Panc1 (cell line): ENCODE measurements around the gene TRIM10. TPM values are rescaled to one million over a fixed set of nuclear protein-coding genes. Genes with fewer than 3 reads are reported as not detected.
A peak's percentile ranks its signal among the peaks of the same experiment; 100 is the strongest.

Experiments used
- ATAC-seq: fragments of 200-7000 bp; cut with Tn5 transposase; 2 replicates; pipeline ENCODE4 v1.9.1; 2020; ENCODE audit warnings: mild to moderate bottlenecking, moderate library complexity
- BruUV-seq: library from RNA; stranded (reverse); fragments of 400-500 nt; replicated peaks from 2 replicates; lab custom pipeline; 2021; lab: Mats Ljungman, UMichigan
- CTCF ChIA-PET: fragments of 300-600 bp; sonication (Branson Sonifier 250); formaldehyde crosslinking; loops from one replicate; lab custom pipeline; 2022; ENCODE audit warnings: antibody characterized with exemption; lab: Charles Lee
- POLR2A ChIA-PET: fragments of 300-600 bp; sonication (Branson Sonifier 250); formaldehyde crosslinking; loops from one replicate; lab custom pipeline; 2022; ENCODE audit warnings: antibody characterized with exemption; lab: Charles Lee
- DNase-seq: peaks from one replicate; pipeline ENCODE4 v3.0.0-alpha.2; 2010; ENCODE audit warnings: low read depth, low spot score
- H3K27ac ChIP-seq: 2 replicates; pipeline ENCODE4 v1.5.1; 2011; ENCODE audit warnings: mild to moderate bottlenecking, low read length, inconsistent platforms
- H3K27me3 ChIP-seq: fragments of 200-500 bp; sonication (Bioruptor generic); 2 replicates; pipeline ENCODE4 v1.6.0; 2014; ENCODE audit warnings: low read length, inconsistent platforms; ENCODE audit not compliant: control insufficient read depth, insufficient read depth
- H3K36me3 ChIP-seq: fragments of 200-500 bp; sonication (Bioruptor generic); 2 replicates; pipeline ENCODE4 v1.5.1; 2014; ENCODE audit warnings: inconsistent platforms, mild to moderate bottlenecking, low read length, moderate library complexity; ENCODE audit not compliant: control insufficient read depth, insufficient read depth
- H3K4me1 ChIP-seq: 2 replicates; pipeline ENCODE4 v1.5.1; 2011; ENCODE audit warnings: inconsistent platforms, mild to moderate bottlenecking, low read length, moderate library complexity; ENCODE audit not compliant: control insufficient read depth, insufficient read depth
- H3K4me3 ChIP-seq, 2 experiments: 2 replicates each; pipeline ENCODE4 v1.5.1; 2011 to 2012; ENCODE audit warnings: low read depth in 2 of 2, low read length in 2 of 2, mild to moderate bottlenecking in 2 of 2, inconsistent platforms in 1 of 2, moderate library complexity in 1 of 2
- H3K9me3 ChIP-seq: fragments of 200-500 bp; sonication (Bioruptor generic); 2 replicates; pipeline ENCODE4 v1.5.1; 2014; ENCODE audit warnings: low read depth, mild to moderate bottlenecking, inconsistent platforms, low read length, moderate library complexity; ENCODE audit not compliant: control insufficient read depth, insufficient read depth
- POLR2AphosphoS5 ChIP-seq: IDR thresholded peaks from 2 replicates; pipeline ENCODE4 v1.6.1; 2012; ENCODE audit warnings: mild to moderate bottlenecking, low read depth, low read length, moderate library complexity
- SIN3A ChIP-seq: IDR thresholded peaks from 2 replicates; pipeline ENCODE4 v1.6.1; 2012; ENCODE audit warnings: low read depth, mild to moderate bottlenecking, low read length, moderate library complexity, borderline replicate concordance; ENCODE audit not compliant: insufficient read depth
- TCF7L2 ChIP-seq: IDR thresholded peaks from 2 replicates; pipeline ENCODE4 v1.6.1; 2011; ENCODE audit warnings: mild to moderate bottlenecking, low read depth, low read length, inconsistent platforms
- in situ Hi-C: cut with HindIII; loops from 2 replicates; pipeline ENCODE4 v1.10.0; 2016; ENCODE audit warnings: low sequenced_read_pairs, low pct_unique_long_range_greater_than_20kb
- intact Hi-C: fragments of 100-400 bp; cut with micrococcal nuclease; formaldehyde crosslinking; loops from one replicate; pipeline ENCODE4 v1.10.0; 2022; ENCODE audit not compliant: unreplicated experiment
- total RNA-seq: library from RNA; stranded (reverse); gene quantifications from one replicate; pipeline ENCODE4 v1.2.1, GENCODE V29; 2021; ENCODE audit not compliant: unreplicated experiment
- TF ChIP-seq, protein P1 (sequence below), 2 experiments: IDR thresholded peaks; 2 replicates each; pipeline ENCODE4 v1.6.1; 2011 to 2012; ENCODE audit warnings: low read depth in 2 of 2, control low read depth in 1 of 2, low read length in 1 of 2, mild to moderate bottlenecking in 1 of 2, moderate library complexity in 1 of 2; ENCODE audit not compliant: insufficient read depth in 1 of 2
- TF ChIP-seq, protein P2 (sequence below): fragments of 450-650 bp; IDR thresholded peaks from 2 replicates; pipeline ENCODE4 v1.5.1; 2017; ENCODE audit warnings: mild to moderate bottlenecking

Gene TRIM10
- total RNA-seq, 1 experiment from 2014 or later, result not detected

DNA sequence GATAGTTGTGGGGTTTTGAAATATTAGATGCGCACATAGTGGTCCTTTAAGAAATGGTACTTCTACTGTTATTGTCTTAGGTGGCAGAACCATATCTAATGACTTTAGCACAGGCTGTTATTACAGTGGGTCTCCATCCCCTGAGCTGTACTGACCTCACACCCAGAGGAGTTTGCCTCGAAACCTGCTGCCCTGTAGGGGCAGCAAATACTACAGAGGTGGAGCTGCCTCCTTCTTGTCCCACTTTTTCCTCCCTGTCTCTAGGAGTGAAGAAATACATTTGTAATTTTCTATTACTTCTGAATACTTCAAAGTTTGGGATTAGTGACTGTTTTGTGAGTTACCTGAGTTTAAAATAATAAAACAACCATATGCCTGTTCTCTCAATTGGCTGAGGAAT is 56.4 kb downstream of the TRIM10 start:
- Histone ChIP-seq H3K27me3 (peaks cover 7% of the 10 kb centered on the region), H3K9me3 (no peaks in the 10 kb centered on the region), H3K27ac (no peak overlapping the region), H3K4me1 (peaks cover 16% of the 10 kb centered on the region), H3K36me3 (no peaks in the 10 kb centered on the region), H3K4me3 (no peak overlapping the region)
- intact Hi-C loops (no loop called here), in situ Hi-C loops (no loop called here)
- DNase-seq (no peak), ATAC-seq (no peak)
- POLR2A ChIA-PET, result interaction anchor here (0.6 kb wide), 1 partner anchor 38 kb away, joined by 4 read pairs; no protein-coding TSS in a partner anchor
- CTCF ChIA-PET, result interaction anchor here (0.6 to 2.6 kb wide), 3 partner anchors 27 to 137 kb away, joined by 3 to 68 read pairs (median 4); no protein-coding TSS in a partner anchor
- no TSS peak for BruUV-seq
- no peak for TF ChIP-seq POLR2AphosphoS5
- no peak for TF ChIP-seq SIN3A
- TF ChIP-seq, protein P1, sequence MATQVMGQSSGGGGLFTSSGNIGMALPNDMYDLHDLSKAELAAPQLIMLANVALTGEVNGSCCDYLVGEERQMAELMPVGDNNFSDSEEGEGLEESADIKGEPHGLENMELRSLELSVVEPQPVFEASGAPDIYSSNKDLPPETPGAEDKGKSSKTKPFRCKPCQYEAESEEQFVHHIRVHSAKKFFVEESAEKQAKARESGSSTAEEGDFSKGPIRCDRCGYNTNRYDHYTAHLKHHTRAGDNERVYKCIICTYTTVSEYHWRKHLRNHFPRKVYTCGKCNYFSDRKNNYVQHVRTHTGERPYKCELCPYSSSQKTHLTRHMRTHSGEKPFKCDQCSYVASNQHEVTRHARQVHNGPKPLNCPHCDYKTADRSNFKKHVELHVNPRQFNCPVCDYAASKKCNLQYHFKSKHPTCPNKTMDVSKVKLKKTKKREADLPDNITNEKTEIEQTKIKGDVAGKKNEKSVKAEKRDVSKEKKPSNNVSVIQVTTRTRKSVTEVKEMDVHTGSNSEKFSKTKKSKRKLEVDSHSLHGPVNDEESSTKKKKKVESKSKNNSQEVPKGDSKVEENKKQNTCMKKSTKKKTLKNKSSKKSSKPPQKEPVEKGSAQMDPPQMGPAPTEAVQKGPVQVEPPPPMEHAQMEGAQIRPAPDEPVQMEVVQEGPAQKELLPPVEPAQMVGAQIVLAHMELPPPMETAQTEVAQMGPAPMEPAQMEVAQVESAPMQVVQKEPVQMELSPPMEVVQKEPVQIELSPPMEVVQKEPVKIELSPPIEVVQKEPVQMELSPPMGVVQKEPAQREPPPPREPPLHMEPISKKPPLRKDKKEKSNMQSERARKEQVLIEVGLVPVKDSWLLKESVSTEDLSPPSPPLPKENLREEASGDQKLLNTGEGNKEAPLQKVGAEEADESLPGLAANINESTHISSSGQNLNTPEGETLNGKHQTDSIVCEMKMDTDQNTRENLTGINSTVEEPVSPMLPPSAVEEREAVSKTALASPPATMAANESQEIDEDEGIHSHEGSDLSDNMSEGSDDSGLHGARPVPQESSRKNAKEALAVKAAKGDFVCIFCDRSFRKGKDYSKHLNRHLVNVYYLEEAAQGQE (IDR thresholded peaks at IDR 0.05; ENCODE audit: insufficient read depth in 1 of 2, low read depth in 2 of 2, low read length in 1 of 2), result no peak

DNA sequence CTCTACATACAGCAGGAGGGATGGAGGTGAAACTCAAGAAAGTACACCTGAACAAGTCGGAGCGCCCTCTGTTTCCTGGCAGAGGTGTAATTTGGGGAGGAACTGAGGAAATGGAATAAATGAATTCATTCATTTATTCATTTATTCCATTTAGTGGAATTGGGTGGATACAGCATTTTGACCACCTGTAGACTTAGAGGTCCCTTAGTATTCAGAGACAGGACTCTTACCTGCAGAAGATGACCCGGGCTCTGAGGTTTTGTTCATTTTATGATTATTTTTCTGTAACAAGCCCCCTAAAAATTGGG is 57.2 kb downstream of the TRIM10 start:
- TF ChIP-seq SIN3A, result no peak
- TF ChIP-seq, protein P1 (IDR thresholded peaks at IDR 0.05; ENCODE audit: insufficient read depth in 1 of 2, low read depth in 2 of 2, low read length in 1 of 2), result no peak
- TF ChIP-seq POLR2AphosphoS5, result no peak
- no peak for TF ChIP-seq TCF7L2
- TF ChIP-seq, protein P2, sequence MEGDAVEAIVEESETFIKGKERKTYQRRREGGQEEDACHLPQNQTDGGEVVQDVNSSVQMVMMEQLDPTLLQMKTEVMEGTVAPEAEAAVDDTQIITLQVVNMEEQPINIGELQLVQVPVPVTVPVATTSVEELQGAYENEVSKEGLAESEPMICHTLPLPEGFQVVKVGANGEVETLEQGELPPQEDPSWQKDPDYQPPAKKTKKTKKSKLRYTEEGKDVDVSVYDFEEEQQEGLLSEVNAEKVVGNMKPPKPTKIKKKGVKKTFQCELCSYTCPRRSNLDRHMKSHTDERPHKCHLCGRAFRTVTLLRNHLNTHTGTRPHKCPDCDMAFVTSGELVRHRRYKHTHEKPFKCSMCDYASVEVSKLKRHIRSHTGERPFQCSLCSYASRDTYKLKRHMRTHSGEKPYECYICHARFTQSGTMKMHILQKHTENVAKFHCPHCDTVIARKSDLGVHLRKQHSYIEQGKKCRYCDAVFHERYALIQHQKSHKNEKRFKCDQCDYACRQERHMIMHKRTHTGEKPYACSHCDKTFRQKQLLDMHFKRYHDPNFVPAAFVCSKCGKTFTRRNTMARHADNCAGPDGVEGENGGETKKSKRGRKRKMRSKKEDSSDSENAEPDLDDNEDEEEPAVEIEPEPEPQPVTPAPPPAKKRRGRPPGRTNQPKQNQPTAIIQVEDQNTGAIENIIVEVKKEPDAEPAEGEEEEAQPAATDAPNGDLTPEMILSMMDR, result no peak
- Histone ChIP-seq H3K27ac (no peak overlapping the region), H3K36me3 (no peaks in the 10 kb centered on the region), H3K4me3 (peak overlapping the region; percentile 38 to 78; a peak in 3 of 4 replicates), H3K4me1 (peaks cover 16% of the 10 kb centered on the region), H3K9me3 (no peaks in the 10 kb centered on the region), H3K27me3 (peaks cover 7% of the 10 kb centered on the region)
- no TSS peak for BruUV-seq
- no peak for ATAC-seq
- intact Hi-C loops, result loop anchor here (1.0 to 2.0 kb wide), 2 partner anchors 27 to 67 kb away; no protein-coding TSS in a partner anchor
- CTCF ChIA-PET, result interaction anchor here (0.6 to 2.6 kb wide), 12 partner anchors 10 to 437 kb away, joined by 3 to 68 read pairs (median 4); partner anchors contain the start of gene PPP1R11
- in situ Hi-C loops, result no loop called here
- POLR2A ChIA-PET, result no interaction called here
- DNase-seq, result no peak
